Activated naive CD8-positive, alpha-beta T cell (primary cell): ENCODE data around the gene IRGC.
A peak's percentile ranks its signal among the peaks of the same experiment; 100 is the strongest.
"Not testable (repeated sequence)": the region's sequence is repeated elsewhere in the genome, so short reads cannot be mapped to it uniquely, and the experiment has no call there.

Experiments
- H3K27ac Mint-ChIP-seq: one replicate; pipeline ENCODE4 v1.8.0; 2021; ENCODE audit warnings: mixed read lengths
- H3K27me3 Mint-ChIP-seq: one replicate; pipeline ENCODE4 v1.8.0; 2021; ENCODE audit warnings: mixed read lengths
- H3K36me3 Mint-ChIP-seq: one replicate; pipeline ENCODE4 v1.8.0; 2021; ENCODE audit warnings: mixed read lengths
- H3K4me1 Mint-ChIP-seq: one replicate; pipeline ENCODE4 v1.8.0; 2021; ENCODE audit warnings: low read depth, mixed read lengths
- H3K4me3 Mint-ChIP-seq: one replicate; pipeline ENCODE4 v1.8.0; 2021; ENCODE audit warnings: mild to moderate bottlenecking, mixed read lengths
- H3K9me3 Mint-ChIP-seq: one replicate; pipeline ENCODE4 v1.8.0; 2021; ENCODE audit warnings: low read depth, mixed read lengths

The IRGC gene

DNA sequence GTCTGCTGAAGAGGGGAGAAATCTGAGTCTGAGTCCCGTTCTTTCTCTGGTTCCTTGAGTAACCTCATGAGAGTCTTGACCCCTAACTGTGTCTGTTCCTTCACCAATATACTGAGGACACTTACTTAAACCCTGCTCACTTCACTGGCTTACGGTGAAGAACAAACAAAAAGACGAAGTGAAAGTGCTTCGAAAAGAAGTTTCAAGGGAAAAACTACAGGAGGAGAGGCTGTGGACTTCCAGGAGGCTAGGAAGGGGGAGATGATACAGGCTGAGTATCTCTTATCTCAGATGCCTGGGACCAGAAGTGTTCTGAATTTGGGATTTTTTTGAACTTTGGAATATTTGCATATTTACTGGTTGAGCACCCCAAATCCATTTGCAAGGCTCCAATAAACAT lies 32.8 kb downstream of the IRGC start:
- Mint-ChIP-seq H3K4me3 (no peak overlapping the region), H3K4me1 (peaks cover 34% of the 10 kb centered on the region), H3K9me3 (no peaks in the 10 kb centered on the region), H3K27me3 (no peaks in the 10 kb centered on the region), H3K27ac (peak overlapping the region; percentile 78), H3K36me3 (peaks cover 14% of the 10 kb centered on the region)

DNA sequence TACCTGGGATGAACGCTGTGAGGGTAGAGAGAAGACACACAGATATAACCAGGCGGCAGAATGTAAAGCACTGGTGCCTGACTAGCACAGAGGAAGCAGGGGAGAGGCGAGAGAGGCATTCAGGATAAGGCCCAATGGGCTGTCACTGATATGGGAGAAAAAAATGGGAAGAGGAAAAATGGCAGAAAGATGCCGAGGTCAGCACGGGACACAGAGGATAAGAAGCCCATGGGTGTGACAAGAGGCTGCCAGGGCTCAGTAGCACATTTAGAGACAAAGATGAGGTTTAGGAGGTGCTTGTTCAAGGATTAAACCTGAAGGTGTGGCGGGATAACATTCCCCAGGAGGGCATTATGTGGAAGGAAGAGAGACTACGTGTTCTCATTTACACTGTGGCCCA lies 33.3 kb downstream of the IRGC start:
- Mint-ChIP-seq H3K9me3 (no peaks in the 10 kb centered on the region), H3K27me3 (no peaks in the 10 kb centered on the region), H3K4me1 (peaks cover 37% of the 10 kb centered on the region), H3K36me3 (peaks cover 10% of the 10 kb centered on the region), H3K27ac (peak overlapping the region; percentile 78), H3K4me3 (no peak overlapping the region)

DNA sequence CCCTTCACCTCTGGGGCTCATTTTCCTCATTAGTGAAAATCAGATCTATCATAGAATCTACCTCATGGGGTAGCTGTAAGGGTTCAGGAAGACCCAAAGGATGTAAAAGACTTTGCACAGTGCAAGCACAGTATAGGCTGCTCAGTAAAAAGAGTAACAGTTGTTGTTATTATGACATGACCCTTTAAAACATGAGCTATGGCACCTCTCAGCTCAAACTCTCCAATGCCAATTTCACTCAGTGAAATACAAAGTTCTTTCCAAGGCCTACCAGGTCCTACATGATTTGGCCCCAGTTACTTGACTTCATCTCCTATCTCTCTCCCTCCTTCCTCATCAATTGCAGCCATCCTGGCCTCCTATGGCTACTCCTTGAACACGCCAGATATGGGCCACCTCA lies 34.0 kb downstream of the IRGC start:
- Mint-ChIP-seq H3K4me1 (peaks cover 38% of the 10 kb centered on the region), H3K9me3 (no peaks in the 10 kb centered on the region), H3K27me3 (no peaks in the 10 kb centered on the region), H3K36me3 (peaks cover 9% of the 10 kb centered on the region), H3K27ac (peak overlapping the region; percentile 86), H3K4me3 (no peak overlapping the region)

DNA sequence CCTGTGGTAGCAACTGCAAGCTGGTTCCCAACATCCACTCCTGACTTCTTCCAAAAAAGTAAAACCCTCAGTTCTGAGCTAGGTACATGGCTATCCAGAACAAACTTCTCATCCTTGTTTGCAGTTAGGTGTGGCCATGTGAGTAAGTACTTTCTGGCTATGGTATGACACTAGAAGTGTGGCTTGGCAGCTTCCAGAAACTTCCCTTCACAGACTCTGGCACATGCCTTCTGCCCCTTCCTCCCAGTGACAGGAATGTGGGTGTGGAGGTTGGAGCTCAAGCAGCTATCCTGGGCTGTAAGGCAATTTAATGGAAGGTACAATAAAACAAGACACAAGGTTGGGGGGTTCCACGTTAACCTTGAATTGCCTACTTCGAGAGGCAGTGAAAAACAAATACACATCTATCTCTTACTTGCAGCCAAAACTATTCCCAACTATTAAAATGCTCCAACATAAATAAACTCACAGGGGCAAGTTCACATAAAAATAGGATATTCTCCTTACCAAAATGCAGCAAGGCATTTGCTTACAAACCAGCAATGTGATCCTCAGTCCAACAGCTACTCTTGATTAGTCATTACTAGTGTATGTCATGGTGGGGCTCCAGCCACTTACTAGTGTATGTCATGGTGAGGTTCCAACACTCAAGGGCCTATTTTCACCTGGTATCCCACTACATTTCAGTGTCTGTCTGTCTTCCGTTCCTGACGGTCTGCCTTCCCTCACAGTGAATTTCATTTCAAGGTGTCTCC lies 35.8 kb downstream of the IRGC start:
- peak overlapping the region; percentile 74 for H3K27ac Mint-ChIP-seq
- no peaks in the 10 kb centered on the region for H3K9me3 Mint-ChIP-seq
- H3K4me3 Mint-ChIP-seq, result no peak overlapping the region
- peaks cover 43% of the 10 kb centered on the region for H3K4me1 Mint-ChIP-seq
- H3K27me3 Mint-ChIP-seq, result no peaks in the 10 kb centered on the region
- peaks cover 16% of the 10 kb centered on the region for H3K36me3 Mint-ChIP-seq

DNA sequence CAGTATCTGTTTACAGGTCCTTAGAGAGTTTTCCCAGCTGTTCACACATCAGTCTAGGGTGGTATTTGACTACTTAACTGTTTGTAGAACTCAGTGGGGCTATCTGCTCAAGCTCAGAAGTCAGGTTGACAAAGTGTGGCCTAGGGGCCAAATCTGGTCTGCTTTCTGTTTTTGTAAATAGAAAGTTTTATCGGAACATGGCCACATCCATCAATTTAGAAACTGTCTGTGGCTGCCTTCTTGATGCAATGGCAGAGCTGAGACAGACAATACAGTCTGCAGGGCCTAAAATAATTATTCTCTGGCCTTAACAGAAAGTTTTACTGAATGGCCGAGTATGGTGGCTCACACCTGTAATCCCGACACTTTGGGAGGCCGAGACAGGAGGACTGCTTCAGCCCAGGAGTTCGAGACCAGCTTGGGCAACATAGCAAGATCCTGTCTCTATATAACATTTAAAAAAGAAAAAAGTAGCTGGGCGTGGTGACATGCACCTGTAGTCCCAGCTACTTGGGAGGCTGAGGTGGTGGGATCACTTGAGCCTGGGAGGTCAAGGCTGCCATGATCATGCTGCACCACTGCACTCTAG lies 36.5 kb downstream of the IRGC start:
- no peaks in the 10 kb centered on the region for H3K27me3 Mint-ChIP-seq
- H3K27ac Mint-ChIP-seq, result peak overlapping the region; percentile 74
- H3K9me3 Mint-ChIP-seq, result no peaks in the 10 kb centered on the region
- peaks cover 47% of the 10 kb centered on the region for H3K4me1 Mint-ChIP-seq
- peaks cover 18% of the 10 kb centered on the region for H3K36me3 Mint-ChIP-seq
- peak overlapping the region; percentile 95 for H3K4me3 Mint-ChIP-seq

DNA sequence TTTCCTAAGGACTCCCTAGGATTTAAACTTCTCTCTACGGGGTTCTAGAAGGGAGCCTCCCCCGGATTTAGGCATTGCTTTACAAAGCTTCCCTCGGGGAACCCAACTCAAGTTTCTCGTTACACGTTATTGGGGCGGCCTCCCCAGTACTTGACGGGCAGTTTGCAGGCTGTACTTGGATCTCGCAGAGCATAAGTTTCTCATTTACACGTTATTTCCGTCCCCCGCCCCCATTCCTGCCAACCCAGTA lies 38.3 kb downstream of the IRGC start:
- Mint-ChIP-seq H3K27me3 (no peaks in the 10 kb centered on the region), H3K4me1 (peaks cover 46% of the 10 kb centered on the region), H3K4me3 (peak overlapping the region; percentile 95), H3K9me3 (no peaks in the 10 kb centered on the region), H3K27ac (peak overlapping the region; percentile 99), H3K36me3 (peaks cover 16% of the 10 kb centered on the region)

DNA sequence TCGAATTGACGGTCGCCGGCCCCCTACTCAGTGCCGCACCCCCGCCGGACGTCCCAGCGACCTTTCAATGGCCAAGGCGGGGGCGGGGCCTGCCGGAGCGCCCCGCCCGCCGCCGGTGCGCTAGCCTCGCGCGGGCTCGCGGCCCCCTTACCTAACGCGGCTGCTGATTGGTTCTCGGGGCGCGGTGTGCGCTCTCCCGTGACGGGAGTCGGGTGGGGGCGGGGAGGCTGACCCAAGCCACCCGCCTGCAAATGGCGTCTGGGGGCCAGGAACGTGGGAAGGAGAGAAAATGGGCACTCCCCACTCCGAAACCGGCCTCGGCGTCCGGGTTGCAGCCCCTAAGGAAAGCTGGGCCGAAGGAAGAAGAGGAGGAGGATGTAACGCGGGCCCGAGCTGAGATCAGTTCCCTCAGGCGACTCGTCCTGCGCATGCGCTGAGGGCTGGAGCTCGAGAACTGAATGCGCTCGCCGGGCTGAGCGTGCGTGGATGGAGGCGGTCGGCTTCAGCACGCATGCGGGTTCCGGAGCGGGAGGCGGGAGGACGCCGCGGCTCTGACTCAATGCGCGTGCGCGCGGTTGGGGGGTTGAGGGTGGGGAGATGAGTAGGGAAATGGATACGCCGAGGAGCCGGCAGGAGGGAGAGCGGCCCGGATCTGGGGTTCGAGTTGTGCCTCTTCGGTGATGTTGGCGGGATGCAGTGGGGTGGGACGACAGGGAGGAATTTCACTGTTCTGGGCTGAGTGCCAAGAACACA lies 38.8 kb downstream of the IRGC start, which contains the start of gene SMG9:
TSS of gene SMG9 (minus strand) at position 460 of the 753 bp plus-strand sequence. CDS start 4,221 bp downstream, outside the sequence.
- H3K27me3 Mint-ChIP-seq, result no peaks in the 10 kb centered on the region
- H3K4me3 Mint-ChIP-seq, result peak within 1 kb of the TSS; percentile 95
- peak within 1 kb of the TSS; percentile 99 for H3K27ac Mint-ChIP-seq
- peaks cover 50% of the 10 kb centered on the region for H3K4me1 Mint-ChIP-seq
- no peaks in the 10 kb centered on the region for H3K9me3 Mint-ChIP-seq
- H3K36me3 Mint-ChIP-seq, result peaks cover 16% of the 10 kb centered on the region

DNA sequence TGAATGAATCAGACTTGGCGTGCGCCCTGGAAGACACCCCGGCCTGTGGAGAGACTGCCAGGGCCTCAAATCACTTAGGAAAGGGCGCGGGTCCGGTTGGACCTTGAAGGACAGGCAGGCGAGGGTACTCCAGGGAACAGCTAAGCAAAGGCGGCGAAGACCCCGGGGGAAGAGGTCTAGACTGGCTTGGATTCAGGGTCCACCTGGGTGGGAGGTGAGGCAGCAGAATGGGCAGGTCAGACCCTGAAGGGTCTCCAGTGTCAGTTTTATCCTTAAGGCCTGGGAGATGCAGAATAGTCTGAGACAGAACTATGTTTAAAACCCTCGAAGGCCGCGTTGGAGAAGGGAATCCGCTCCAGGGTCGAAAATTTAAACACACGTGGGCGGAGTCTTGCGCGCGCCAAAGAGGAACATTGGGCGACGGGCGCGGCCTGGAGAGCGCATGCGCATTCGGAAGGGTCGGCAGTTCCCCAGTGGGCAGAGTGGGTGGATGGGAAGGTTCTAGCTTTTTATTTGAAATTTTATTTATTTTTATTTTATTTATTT lies 39.5 kb downstream of the IRGC start:
- peaks cover 16% of the 10 kb centered on the region for H3K36me3 Mint-ChIP-seq
- peaks cover 50% of the 10 kb centered on the region for H3K4me1 Mint-ChIP-seq
- peak overlapping the region; percentile 95 for H3K4me3 Mint-ChIP-seq
- peak overlapping the region; percentile 99 for H3K27ac Mint-ChIP-seq
- no peaks in the 10 kb centered on the region for H3K27me3 Mint-ChIP-seq
- no peaks in the 10 kb centered on the region for H3K9me3 Mint-ChIP-seq

DNA sequence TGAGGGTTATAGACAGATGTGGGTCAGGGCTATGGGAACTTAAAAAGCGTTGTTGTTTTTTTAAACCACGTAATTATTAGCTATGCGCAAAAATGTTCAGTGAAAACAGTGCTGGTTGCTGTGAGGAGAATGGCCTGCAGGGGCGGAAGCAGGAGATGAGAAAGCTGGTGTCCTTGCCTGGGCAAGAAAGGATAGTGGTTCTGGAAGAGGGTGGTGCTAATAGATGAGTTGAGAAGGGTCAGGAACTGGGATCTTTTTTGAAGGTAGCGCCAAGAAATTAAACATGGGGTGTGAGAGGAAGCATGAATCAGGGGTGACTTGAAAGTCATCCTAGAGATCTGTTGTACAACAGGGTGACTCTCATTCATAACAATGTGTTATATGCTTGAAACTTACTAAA lies 43.6 kb downstream of the IRGC start:
- Mint-ChIP-seq H3K4me3 (no peak overlapping the region), H3K27me3 (no peaks in the 10 kb centered on the region), H3K27ac (peak overlapping the region; percentile 7), H3K4me1 (peaks cover 45% of the 10 kb centered on the region), H3K9me3 (no peaks in the 10 kb centered on the region), H3K36me3 (peaks cover 9% of the 10 kb centered on the region)

DNA sequence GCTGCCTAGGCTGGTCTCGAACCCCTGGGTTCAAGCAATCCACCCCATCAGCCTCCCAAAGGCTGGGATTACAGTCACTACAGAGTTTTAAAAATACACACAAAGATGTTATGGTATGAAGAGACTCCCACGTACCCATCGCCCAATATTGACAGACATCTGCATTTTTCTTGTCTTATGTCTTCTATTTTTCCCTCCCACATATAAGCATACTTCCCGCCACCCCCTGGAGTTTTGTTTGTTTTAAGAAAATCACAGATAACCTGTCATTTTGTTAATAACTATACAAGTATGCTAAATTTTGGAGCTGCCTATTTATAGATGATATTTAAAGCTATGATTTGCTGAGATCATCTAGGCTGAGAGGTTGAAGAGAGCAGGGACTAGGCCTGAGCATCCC lies 45.1 kb downstream of the IRGC start:
- Mint-ChIP-seq H3K27ac (no peak overlapping the region), H3K4me1 (peaks cover 53% of the 10 kb centered on the region), H3K4me3 (no peak overlapping the region)

DNA sequence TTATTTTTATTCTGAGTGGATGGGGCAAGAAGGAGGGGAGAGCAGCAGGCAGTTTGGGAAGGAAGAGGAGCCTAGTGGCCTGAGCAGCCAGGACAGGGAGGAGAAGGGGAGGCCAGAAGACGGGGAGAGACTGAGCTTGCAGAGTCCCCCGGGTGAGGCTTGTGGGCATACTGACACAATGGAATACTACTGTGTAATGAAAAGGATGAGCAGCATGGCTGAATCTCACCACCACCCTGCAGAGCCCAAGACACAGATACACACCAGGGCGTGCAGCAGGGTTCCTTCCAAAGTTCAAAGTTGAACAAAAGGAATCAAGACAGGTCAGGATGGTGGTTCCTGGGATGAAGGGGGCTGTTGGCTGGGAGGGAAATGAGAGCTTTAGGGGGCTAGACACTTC lies 46.9 kb downstream of the IRGC start:
- Mint-ChIP-seq H3K27me3 (no peaks in the 10 kb centered on the region), H3K36me3 (no peaks in the 10 kb centered on the region), H3K4me3 (peak overlapping the region; percentile 22), H3K9me3 (no peaks in the 10 kb centered on the region), H3K27ac (peak overlapping the region; percentile 51), H3K4me1 (peaks cover 51% of the 10 kb centered on the region)

More for the DNA sequence above, 45.1 kb downstream of the IRGC start:
- Mint-ChIP-seq H3K36me3 (peaks cover 9% of the 10 kb centered on the region), H3K27me3 (no peaks in the 10 kb centered on the region), H3K9me3 (no peaks in the 10 kb centered on the region)

DNA sequence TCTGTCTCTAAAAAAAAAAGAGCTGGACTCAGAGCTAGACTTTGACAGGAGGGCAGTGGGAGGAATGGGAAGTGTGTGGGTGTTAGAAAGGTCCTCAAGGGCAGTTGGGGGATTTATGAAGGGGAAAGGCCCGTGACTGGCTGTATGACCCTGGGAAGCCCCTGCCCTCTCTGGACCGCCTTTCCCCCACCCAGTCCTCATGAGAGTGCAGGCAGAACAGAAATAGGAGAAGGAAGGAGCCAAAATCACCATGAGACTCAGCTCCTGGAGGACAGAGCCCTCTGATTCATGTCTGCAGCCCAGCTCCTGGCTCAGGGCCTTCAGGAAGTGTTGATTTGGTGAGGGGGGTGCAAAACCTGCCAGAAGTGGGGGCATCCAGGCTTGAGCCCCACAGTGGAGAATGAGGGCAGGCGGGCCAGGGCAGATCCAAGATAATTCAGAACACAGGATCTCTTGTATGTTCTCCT lies 47.6 kb downstream of the IRGC start:
- Mint-ChIP-seq H3K4me1 (peaks cover 52% of the 10 kb centered on the region), H3K27me3 (no peaks in the 10 kb centered on the region), H3K27ac (peak overlapping the region; percentile 51), H3K36me3 (no peaks in the 10 kb centered on the region), H3K4me3 (peak overlapping the region; percentile 50), H3K9me3 (no peaks in the 10 kb centered on the region)

DNA sequence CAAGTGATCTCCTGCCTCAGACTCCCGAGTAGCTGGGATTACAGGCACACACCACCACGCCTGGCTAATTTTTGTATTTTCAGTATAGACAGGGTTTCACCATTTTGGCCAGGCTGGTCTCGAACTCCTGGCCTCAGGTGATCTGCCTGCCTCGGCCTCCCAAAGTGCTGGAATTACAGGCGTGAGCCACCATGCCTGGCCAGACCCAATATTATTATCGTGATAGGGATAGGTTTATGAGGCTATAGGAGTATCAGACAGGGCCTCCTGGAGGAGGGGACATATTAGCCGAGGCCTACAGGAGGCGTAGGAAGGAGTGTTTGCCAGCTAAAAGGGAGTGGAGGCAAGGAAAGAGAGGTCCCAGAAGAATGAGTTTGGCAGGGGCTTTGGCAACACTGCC lies 48.8 kb downstream of the IRGC start:
- H3K4me1 Mint-ChIP-seq, result peaks cover 46% of the 10 kb centered on the region
- not testable (repeated sequence) for H3K9me3 Mint-ChIP-seq, H3K36me3 Mint-ChIP-seq, H3K27me3 Mint-ChIP-seq
- H3K27ac Mint-ChIP-seq, result peak overlapping the region; percentile 95
- peak overlapping the region; percentile 72 for H3K4me3 Mint-ChIP-seq

DNA sequence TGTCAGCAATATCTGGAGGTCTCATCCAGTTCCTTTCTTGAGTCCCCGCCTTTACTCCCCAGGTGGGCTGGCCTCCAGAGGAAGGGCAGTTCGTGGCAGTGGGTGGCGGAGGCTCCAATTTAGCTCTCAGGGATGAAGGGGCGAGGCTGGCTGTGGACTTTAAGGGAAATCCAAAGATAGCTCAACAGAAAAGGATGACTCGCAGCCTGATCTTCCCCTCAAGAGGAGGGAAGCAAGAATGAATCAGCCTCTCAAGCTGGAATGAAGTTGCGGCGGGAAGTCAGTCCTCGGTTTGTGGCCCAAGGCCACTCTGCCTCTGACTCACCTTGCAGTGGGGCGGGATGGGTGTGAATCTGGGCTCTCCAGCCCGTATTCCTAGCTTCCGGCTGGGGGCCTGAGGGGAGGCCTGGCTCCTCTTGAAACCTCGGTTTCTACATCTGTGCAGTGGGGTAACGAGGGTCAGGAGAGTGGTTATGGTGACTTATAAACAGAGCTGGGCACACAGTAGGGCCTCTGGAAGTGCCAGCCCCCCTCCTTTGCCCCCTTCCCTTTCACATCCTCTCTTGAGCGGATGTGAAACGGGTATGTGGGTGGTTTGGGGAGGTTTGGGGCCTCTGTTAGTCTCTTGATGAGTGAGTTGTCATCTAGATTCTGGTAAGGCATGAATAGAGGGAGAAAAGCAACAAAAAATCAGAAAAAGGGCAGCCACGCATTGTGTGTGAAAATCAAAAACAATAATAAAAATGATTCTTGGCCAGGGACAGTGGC lies 49.4 kb downstream of the IRGC start:
- Mint-ChIP-seq H3K4me1 (peaks cover 46% of the 10 kb centered on the region), H3K9me3 (no peaks in the 10 kb centered on the region), H3K27ac (peak overlapping the region; percentile 95), H3K4me3 (peak overlapping the region; percentile 72), H3K36me3 (no peaks in the 10 kb centered on the region), H3K27me3 (no peaks in the 10 kb centered on the region)

DNA sequence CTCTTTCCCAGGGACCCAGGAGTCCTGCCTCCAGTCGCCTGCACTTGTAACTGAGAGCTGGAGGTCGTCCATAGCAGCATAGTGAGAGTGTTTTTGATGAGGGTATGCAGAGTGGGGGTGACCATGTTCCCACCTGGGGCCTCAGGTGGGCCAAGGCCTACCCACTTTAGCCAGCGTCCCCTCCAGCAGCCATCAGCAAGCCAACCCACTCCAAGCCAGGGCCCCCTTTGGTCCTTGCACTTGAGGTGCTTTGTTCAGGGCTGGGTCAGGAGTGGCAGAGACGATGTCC lies 50.8 kb downstream of the IRGC start:
- Mint-ChIP-seq H3K36me3 (no peaks in the 10 kb centered on the region), H3K4me3 (peak overlapping the region; percentile 72), H3K27me3 (no peaks in the 10 kb centered on the region), H3K4me1 (peaks cover 46% of the 10 kb centered on the region), H3K9me3 (no peaks in the 10 kb centered on the region), H3K27ac (peak overlapping the region; percentile 95)
